Nephron (organoid): ENCODE measurements around the gene FAM170B.

Experiments
- H3K27ac Mint-ChIP-seq, 3 experiments: 2 replicates each; pipeline ENCODE4 v1.8.0; 2020; ENCODE audit warnings: mixed read lengths in 3 of 3, mild to moderate bottlenecking in 2 of 3, moderate library complexity in 1 of 3
- H3K27me3 Mint-ChIP-seq: 2 replicates; pipeline ENCODE4 v1.8.0; 2021; ENCODE audit warnings: low read depth, mild to moderate bottlenecking, moderate library complexity, mixed read lengths
- H3K36me3 Mint-ChIP-seq: 2 replicates; pipeline ENCODE4 v1.8.0; 2020; ENCODE audit warnings: low read depth, mixed read lengths
- H3K4me1 Mint-ChIP-seq: 2 replicates; pipeline ENCODE4 v1.8.0; 2020; ENCODE audit warnings: mixed read lengths
- H3K4me3 Mint-ChIP-seq, 3 experiments: 2 replicates each; pipeline ENCODE4 v1.8.0; 2020; ENCODE audit warnings: mild to moderate bottlenecking in 3 of 3, mixed read lengths in 3 of 3, moderate library complexity in 2 of 3
- H3K9me3 Mint-ChIP-seq: 2 replicates; pipeline ENCODE4 v1.8.0; 2020; ENCODE audit warnings: mixed read lengths
- CTCF ChIP-seq, 3 experiments: fragments of 200-600 bp; sonication (generic); IDR thresholded peaks; one replicate each; pipeline ENCODE4 v1.5.0; 2021; ENCODE audit warnings: antibody characterized with exemption in 3 of 3; ENCODE audit not compliant: unreplicated experiment in 3 of 3

Gene FAM170B

GRCh38 chr10:49173853-49174252 lies 40.0 kb upstream of the FAM170B start:
- no peaks in the 10 kb centered on the region for H3K36me3 Mint-ChIP-seq

GRCh38 chr10:49173201-49173772 lies 39.5 kb upstream of the FAM170B start:
- Mint-ChIP-seq H3K36me3 (no peaks in the 10 kb centered on the region), H3K27ac (no peak overlapping the region), H3K4me1 (peaks cover 7% of the 10 kb centered on the region), H3K27me3 (peaks cover 3% of the 10 kb centered on the region), H3K4me3 (no peak overlapping the region), H3K9me3 (no peaks in the 10 kb centered on the region)
- TF ChIP-seq CTCF (IDR thresholded peaks at IDR 0.05; ENCODE audit: unreplicated experiment in 3 of 3) = no peak

More at GRCh38 chr10:49173853-49174252, 40.0 kb upstream of the FAM170B start:
- H3K27me3 Mint-ChIP-seq = peaks cover 3% of the 10 kb centered on the region
- H3K4me3 Mint-ChIP-seq = no peak overlapping the region
- no peak for TF ChIP-seq CTCF (IDR thresholded peaks at IDR 0.05; ENCODE audit: unreplicated experiment in 3 of 3)
- peaks cover 7% of the 10 kb centered on the region for H3K4me1 Mint-ChIP-seq
- H3K9me3 Mint-ChIP-seq = no peaks in the 10 kb centered on the region
- no peak overlapping the region for H3K27ac Mint-ChIP-seq

- Mint-ChIP-seq H3K4me3 (no peak overlapping the region), H3K9me3 (no peaks in the 10 kb centered on the region), H3K36me3 (no peaks in the 10 kb centered on the region), H3K27me3 (peaks cover 4% of the 10 kb centered on the region), H3K27ac (no peak overlapping the region), H3K4me1 (peaks cover 7% of the 10 kb centered on the region)
- no peak for TF ChIP-seq CTCF (IDR thresholded peaks at IDR 0.05; ENCODE audit: unreplicated experiment in 3 of 3)
These were observed 38.9 kb upstream of the FAM170B start for GRCh38 chr10:49172777-49173132.

- Mint-ChIP-seq H3K4me1 (peaks cover 7% of the 10 kb centered on the region), H3K27me3 (peaks cover 4% of the 10 kb centered on the region), H3K4me3 (no peak overlapping the region), H3K9me3 (no peaks in the 10 kb centered on the region), H3K36me3 (no peaks in the 10 kb centered on the region), H3K27ac (no peak overlapping the region)
- no peak for TF ChIP-seq CTCF (IDR thresholded peaks at IDR 0.05; ENCODE audit: unreplicated experiment in 3 of 3)
These were observed 38.4 kb upstream of the FAM170B start for GRCh38 chr10:49172061-49172776.

- peaks cover 4% of the 10 kb centered on the region for H3K27me3 Mint-ChIP-seq
- no peak for TF ChIP-seq CTCF (IDR thresholded peaks at IDR 0.05; ENCODE audit: unreplicated experiment in 3 of 3)
- no peaks in the 10 kb centered on the region for H3K9me3 Mint-ChIP-seq
- H3K27ac Mint-ChIP-seq = no peak overlapping the region
- no peaks in the 10 kb centered on the region for H3K36me3 Mint-ChIP-seq
- peaks cover 9% of the 10 kb centered on the region for H3K4me1 Mint-ChIP-seq
- H3K4me3 Mint-ChIP-seq = no peak overlapping the region
These were observed 37.7 kb upstream of the FAM170B start for GRCh38 chr10:49171326-49172060.
